OCI-LY1 (cell line): ENCODE results near the gene METAP1D.

Experiments
- H2AFZ ChIP-seq: fragments of 200-600 bp; sonication (generic), shearing (Covaris generic); 2 replicates; pipeline ENCODE4 v1.6.0; 2014; ENCODE audit warnings: antibody characterized with exemption, mild to moderate bottlenecking, low read length
- H3F3A ChIP-seq: fragments of 200-600 bp; sonication (generic), shearing (Covaris generic); 2 replicates; pipeline ENCODE4 v1.6.0; 2014; ENCODE audit warnings: mild to moderate bottlenecking, antibody characterized with exemption, low read length, moderate library complexity; ENCODE audit not compliant: insufficient read depth
- H3K27ac ChIP-seq: fragments of 200-600 bp; sonication (generic); 2 replicates; pipeline ENCODE4 v1.5.1; 2014; ENCODE audit warnings: low read length, mixed run types, mild to moderate bottlenecking, low read depth; ENCODE audit not compliant: poor library complexity, severe bottlenecking
- H3K27me3 ChIP-seq: fragments of 200-600 bp; sonication (generic); 2 replicates; pipeline ENCODE4 v1.6.0; 2014; ENCODE audit warnings: antibody characterized with exemption, mild to moderate bottlenecking, low read length, moderate library complexity; ENCODE audit not compliant: insufficient read depth
- H3K36me3 ChIP-seq: fragments of 200-600 bp; sonication (generic); 2 replicates; pipeline ENCODE4 v1.6.1; 2014; ENCODE audit warnings: mild to moderate bottlenecking, antibody characterized with exemption, low read length, moderate library complexity, mixed read lengths; ENCODE audit not compliant: insufficient read depth
- H3K4me1 ChIP-seq: fragments of 200-600 bp; sonication (generic); 2 replicates; pipeline ENCODE4 v1.5.1; 2014; ENCODE audit warnings: mild to moderate bottlenecking, low read length, moderate library complexity; ENCODE audit not compliant: insufficient read depth, severe bottlenecking
- H3K4me2 ChIP-seq: fragments of 200-600 bp; sonication (generic), shearing (Covaris generic); 2 replicates; pipeline ENCODE4 v1.6.1; 2014; ENCODE audit warnings: low read length
- H3K4me3 ChIP-seq: fragments of 200-600 bp; sonication (generic); 2 replicates; pipeline ENCODE4 v1.5.1; 2014; ENCODE audit warnings: low read length, low read depth, mild to moderate bottlenecking, mixed read lengths; ENCODE audit not compliant: poor library complexity, severe bottlenecking
- H3K79me2 ChIP-seq: fragments of 200-600 bp; shearing (Covaris generic); 2 replicates; pipeline ENCODE4 v1.6.1; 2016; ENCODE audit warnings: mixed run types, low read length, mixed read lengths; ENCODE audit not compliant: insufficient read depth
- H3K9ac ChIP-seq: fragments of 200-600 bp; sonication (generic), shearing (Covaris generic); 2 replicates; pipeline ENCODE4 v1.6.1; 2014; ENCODE audit warnings: mild to moderate bottlenecking, low read length, mixed read lengths
- H3K9me2 ChIP-seq: fragments of 200-600 bp; sonication (generic), shearing (Covaris generic); 2 replicates; pipeline ENCODE4 v1.6.1; 2014; ENCODE audit warnings: low read depth, mild to moderate bottlenecking, low read length, mixed read lengths
- H3K9me3 ChIP-seq: fragments of 200-600 bp; shearing (Covaris generic); 2 replicates; pipeline ENCODE4 v1.6.1; 2014; ENCODE audit warnings: low read length, mixed read lengths
- H4K20me1 ChIP-seq: fragments of 200-600 bp; sonication (generic), shearing (Covaris generic); 2 replicates; pipeline ENCODE4 v1.6.0; 2016; ENCODE audit warnings: mild to moderate bottlenecking, low read length; ENCODE audit not compliant: insufficient read depth
- CTCF ChIP-seq: fragments of 200-600 bp; sonication (generic), shearing (Covaris generic); IDR thresholded peaks from 2 replicates; pipeline ENCODE4 v1.5.1; 2017; ENCODE audit warnings: mild to moderate bottlenecking, antibody characterized with exemption, low read length, moderate library complexity, mixed read lengths
- EZH2 ChIP-seq: fragments of 200-600 bp; sonication (generic), shearing (Covaris generic); IDR thresholded peaks from 2 replicates; pipeline ENCODE4 v1.8.0; 2017; ENCODE audit warnings: borderline replicate concordance, mixed run types, mild to moderate bottlenecking, antibody characterized with exemption, low read length, moderate library complexity, mixed read lengths

The METAP1D gene

DNA sequence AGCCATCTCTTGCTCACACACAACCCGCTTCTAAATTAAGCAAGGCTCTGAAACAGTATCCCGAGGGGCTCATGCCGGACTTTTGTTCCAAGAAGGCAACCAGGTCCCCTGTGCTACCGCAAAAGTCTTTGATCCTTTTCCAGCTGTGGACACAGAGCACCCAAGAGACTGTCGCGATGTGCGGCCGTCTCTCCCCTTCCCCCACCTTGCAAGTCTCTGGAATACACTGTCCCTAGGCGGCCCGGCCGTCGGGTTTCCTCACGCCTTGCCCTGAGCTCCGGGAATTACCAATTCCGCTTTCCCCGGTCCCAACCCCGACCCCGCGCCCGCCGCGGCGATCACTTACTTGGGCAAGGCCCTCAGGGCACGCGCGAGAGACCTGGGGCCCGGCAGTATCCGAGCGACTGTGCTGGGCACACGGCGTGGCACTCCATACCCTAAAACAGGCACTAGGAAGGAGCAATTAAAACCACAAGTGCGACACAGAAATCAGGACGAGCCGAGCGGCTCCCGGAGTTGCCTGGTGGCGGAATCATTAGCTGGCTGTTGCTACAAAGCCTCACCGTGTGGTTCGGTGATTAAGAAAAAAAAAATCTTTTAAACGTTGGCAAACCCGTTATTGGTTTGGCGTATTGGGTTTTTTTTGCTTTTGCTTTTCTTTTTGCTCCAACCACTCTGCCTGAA lies 83.3 kb downstream of the METAP1D start:
- H2AFZ ChIP-seq, result no peak overlapping the region

GRCh38 chr2:172083628-172084394 lies 84.1 kb downstream of the METAP1D start:
- Histone ChIP-seq H3K4me2 (peak overlapping the region; percentile 74), H3K27me3 (no peaks in the 10 kb centered on the region), H3K9ac (no peak overlapping the region), H3K4me3 (no peak overlapping the region), H2AFZ (no peak overlapping the region), H3K9me3 (no peaks in the 10 kb centered on the region), H3K27ac (no peak overlapping the region), H4K20me1 (no peaks in the 10 kb centered on the region), H3K36me3 (no peaks in the 10 kb centered on the region), H3K79me2 (no peaks in the 10 kb centered on the region), H3K9me2 (no peaks in the 10 kb centered on the region), H3F3A (no peaks in the 10 kb centered on the region), H3K4me1 (peaks cover 9% of the 10 kb centered on the region)
- no peak for TF ChIP-seq CTCF
- no peak for TF ChIP-seq EZH2

More for the DNA sequence above, 83.3 kb downstream of the METAP1D start:
- Histone ChIP-seq H3K9me3 (no peaks in the 10 kb centered on the region), H3K27me3 (no peaks in the 10 kb centered on the region), H3K4me2 (no peak overlapping the region), H3K79me2 (no peaks in the 10 kb centered on the region), H3K36me3 (no peaks in the 10 kb centered on the region), H3K4me3 (no peak overlapping the region), H3K4me1 (peaks cover 9% of the 10 kb centered on the region), H3K27ac (no peak overlapping the region), H3F3A (no peaks in the 10 kb centered on the region), H4K20me1 (no peaks in the 10 kb centered on the region), H3K9ac (no peak overlapping the region), H3K9me2 (no peaks in the 10 kb centered on the region)
- TF ChIP-seq EZH2 (no peak), CTCF (no peak)

DNA sequence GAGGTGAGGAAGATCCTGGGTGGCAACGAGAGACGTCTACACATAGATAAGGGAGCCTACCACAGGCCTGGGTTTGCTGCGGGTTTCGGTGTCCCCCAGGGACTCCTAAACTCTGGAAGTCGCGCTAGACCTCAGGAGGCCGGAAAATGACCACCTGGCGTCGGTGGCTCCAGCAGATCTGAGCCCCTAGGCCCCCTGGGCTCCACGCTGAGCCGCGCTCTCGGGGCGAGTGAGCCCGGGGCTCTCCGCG lies 84.6 kb downstream of the METAP1D start:
- H3K9ac ChIP-seq, result no peak overlapping the region; the same call in 1 of the 2 replicates
- H3K9me2 ChIP-seq, result no peaks in the 10 kb centered on the region
- TF ChIP-seq EZH2 (no peak), CTCF (no peak)
- no peaks in the 10 kb centered on the region for H3K27me3 ChIP-seq
- H3K4me2 ChIP-seq, result peak overlapping the region; percentile 74
- H3K9me3 ChIP-seq, result no peaks in the 10 kb centered on the region
- no peak overlapping the region for H3K27ac ChIP-seq
- H3K36me3 ChIP-seq, result no peaks in the 10 kb centered on the region
- no peak overlapping the region for H2AFZ ChIP-seq
- peaks cover 9% of the 10 kb centered on the region for H3K4me1 ChIP-seq
- no peaks in the 10 kb centered on the region for H4K20me1 ChIP-seq
- no peaks in the 10 kb centered on the region for H3K79me2 ChIP-seq
- H3K4me3 ChIP-seq, result peak overlapping the region; percentile 63
- H3F3A ChIP-seq, result no peaks in the 10 kb centered on the region
